Measurements from ENCODE around the gene BRAF.

BRAF gene

DNA sequence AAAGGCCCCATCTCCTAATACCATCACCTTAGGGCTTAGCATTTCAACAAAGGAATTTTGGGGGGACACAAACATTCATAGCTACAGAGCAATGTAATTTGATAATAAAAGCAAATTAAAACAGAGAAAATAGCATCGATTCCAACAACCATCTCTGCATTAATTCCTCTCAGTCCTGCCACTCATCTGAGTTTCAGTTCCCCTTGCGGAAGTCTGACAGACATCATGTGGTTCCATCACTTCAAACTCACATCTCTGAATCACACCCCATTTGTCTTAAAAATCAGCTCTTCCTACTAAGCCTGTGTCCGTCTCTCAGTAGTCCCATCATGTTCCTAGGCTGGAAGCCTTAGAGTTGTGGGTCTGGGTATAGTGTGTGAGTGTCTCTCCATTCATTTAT lies 248.4 kb downstream of the BRAF start:
- peak; percentile 60 for DNase-seq (ENCODE audit: low read depth)
- TF ChIP-seq, protein P1, sequence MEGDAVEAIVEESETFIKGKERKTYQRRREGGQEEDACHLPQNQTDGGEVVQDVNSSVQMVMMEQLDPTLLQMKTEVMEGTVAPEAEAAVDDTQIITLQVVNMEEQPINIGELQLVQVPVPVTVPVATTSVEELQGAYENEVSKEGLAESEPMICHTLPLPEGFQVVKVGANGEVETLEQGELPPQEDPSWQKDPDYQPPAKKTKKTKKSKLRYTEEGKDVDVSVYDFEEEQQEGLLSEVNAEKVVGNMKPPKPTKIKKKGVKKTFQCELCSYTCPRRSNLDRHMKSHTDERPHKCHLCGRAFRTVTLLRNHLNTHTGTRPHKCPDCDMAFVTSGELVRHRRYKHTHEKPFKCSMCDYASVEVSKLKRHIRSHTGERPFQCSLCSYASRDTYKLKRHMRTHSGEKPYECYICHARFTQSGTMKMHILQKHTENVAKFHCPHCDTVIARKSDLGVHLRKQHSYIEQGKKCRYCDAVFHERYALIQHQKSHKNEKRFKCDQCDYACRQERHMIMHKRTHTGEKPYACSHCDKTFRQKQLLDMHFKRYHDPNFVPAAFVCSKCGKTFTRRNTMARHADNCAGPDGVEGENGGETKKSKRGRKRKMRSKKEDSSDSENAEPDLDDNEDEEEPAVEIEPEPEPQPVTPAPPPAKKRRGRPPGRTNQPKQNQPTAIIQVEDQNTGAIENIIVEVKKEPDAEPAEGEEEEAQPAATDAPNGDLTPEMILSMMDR (IDR thresholded peaks at IDR 0.05; ENCODE audit: insufficient read depth, low read depth, low read length, missing control alignments), result no peak
- no peak overlapping the region for H3K4me3 ChIP-seq (ENCODE audit: low read depth, low read length)

DNA sequence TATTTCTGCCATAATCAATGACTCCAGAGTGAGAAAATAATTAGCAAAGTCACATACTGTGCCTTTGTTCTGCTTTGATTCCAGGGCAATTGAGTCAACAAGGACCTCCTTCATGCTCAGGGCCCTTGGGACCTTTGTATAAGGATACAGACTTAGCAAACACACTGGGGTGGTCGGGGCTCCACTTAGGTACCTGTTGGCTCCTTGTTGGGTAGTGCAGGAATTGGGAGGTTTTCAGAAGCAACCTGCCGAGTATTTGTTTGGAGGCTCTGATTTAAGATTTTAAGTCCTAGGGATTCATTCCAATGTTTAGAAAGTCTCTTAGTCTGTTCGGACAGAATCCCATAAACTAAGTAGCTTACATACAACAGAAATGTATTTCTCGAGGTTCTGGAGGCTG lies 249.0 kb downstream of the BRAF start:
- no peak overlapping the region for H3K4me3 ChIP-seq (ENCODE audit: low read depth, low read length)
- no peak for DNase-seq (ENCODE audit: low read depth)
- TF ChIP-seq, protein P1 (IDR thresholded peaks at IDR 0.05; ENCODE audit: insufficient read depth, low read depth, low read length, missing control alignments), result no peak

DNA sequence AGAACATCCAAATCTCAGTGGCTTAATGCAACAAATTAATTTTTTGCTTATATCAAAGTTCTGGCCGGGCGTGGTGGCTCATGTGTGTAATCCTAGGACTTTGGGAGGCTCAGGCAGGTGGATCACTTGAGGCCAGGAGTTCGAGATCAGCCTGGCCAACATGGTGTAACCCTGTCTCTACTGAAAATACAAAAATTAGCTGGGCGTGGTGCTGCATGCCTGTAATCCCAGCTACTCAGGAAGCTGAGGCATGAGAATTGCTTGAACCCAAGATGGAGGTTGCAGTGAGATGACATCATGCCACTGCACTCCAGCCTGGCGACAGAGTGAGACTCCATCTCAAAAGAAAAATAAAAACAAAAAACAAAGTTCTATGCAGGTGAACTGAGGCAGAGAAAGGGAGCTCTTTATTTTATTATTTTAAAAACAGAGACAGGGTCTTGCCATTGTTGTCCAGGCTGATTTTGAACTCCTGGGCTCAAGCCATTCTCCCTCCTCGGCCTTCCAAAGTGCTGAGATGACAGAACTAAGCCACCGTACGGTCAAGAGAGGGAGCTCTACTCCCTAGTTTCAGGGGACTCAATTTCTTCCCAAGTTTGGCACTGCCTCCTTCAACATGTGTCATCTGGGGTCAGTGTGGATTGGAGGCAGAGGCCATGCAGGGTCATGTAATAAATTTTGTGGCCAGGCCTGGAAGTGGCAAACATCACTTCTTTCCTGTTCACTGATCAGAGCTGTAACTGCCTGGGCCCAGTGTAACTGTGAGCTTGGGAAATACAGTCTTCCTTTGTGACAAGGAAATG lies 249.6 kb downstream of the BRAF start:
- no peak for DNase-seq (ENCODE audit: low read depth)
- no peak overlapping the region for H3K4me3 ChIP-seq (ENCODE audit: low read depth, low read length)
- TF ChIP-seq, protein P1 (IDR thresholded peaks at IDR 0.05; ENCODE audit: insufficient read depth, low read depth, low read length, missing control alignments), result no peak

DNA sequence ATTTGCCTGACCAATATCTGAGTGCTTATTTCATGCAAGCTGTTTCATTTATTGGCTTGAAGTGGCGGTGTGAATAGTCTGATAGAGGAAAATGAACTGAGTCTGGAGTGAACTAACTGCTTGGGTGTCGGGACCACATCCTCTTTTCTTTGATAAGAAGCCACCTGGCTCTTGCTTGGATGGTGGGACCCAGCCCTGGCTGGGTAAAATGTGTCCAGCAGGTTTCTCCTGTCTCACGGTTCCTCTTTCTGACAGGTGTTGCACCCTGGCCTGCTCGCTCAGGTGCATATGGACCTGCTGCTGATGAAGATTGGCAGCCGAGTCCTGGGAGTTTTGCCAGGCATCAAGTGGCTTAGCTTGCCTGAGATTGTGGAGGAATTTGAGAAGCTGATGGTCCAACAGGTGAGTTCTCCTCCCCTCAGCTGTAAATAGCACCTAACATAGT lies 250.4 kb downstream of the BRAF start:
- TF ChIP-seq, protein P1 (IDR thresholded peaks at IDR 0.05; ENCODE audit: insufficient read depth, low read depth, low read length, missing control alignments), result no peak
- H3K4me3 ChIP-seq (ENCODE audit: low read depth, low read length), result no peak overlapping the region
- peak; percentile 50 for DNase-seq (ENCODE audit: low read depth)

DNA sequence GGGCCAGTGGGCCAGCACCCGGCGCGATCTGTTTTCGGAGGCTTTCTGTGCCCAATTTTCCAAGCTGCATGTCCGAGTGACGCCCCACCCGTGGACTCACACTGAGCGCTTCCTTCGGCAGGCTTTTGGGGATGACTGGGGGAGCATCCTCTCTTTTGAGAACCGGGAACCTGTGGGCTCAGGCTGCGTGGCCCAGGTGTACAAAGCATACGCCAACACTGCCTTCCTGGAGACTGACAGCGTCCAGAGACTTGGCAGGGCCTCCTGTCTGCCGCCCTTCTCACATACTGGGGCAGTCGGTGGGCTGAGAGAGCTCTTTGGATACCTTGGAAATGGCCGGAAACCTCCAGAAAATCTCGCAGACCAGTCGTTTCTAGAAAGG lies 251.0 kb downstream of the BRAF start:
- DNase-seq (ENCODE audit: low read depth), result no peak

DNA sequence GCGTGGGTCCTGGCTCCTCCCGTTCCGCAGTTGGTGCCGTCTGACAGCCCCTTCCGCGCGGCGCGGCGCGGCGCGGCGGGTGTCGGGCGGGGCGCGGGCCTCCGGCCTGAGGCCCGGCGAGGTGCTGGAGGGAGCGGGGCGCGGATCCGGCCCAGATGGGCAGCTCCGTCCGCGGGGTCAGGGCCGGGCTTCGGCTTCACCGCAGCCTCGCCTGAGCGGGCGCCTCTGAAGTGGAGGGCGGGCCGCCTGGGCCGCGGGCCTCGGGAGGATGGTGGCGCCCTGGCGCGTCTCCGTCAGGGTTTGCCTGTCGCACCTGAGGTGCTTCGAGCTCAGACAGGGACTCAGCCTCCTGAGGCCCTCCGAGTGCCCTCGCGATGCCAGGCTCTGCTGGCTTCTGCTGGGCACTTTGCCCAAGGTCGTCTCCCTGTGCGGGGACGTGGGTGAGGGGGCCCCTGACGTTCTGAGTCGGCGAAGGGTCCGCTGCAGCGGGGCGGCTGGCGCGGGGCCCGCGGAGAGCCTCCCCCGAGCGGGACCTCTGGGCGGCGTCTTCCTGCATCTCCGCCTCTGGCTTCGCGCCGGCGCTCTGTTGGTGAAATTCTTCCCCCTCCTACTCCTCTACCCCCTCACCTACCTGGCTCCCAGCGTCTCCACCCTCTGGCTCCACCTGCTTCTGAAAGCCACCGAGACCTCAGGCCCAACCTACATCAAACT lies 251.5 kb downstream of the BRAF start:
- peak overlapping the region; percentile 72 for H3K4me3 ChIP-seq (ENCODE audit: low read depth, low read length)
- TF ChIP-seq, protein P1 (IDR thresholded peaks at IDR 0.05; ENCODE audit: insufficient read depth, low read depth, low read length, missing control alignments), result no peak
- DNase-seq (ENCODE audit: low read depth), result peak; percentile 48

More for the DNA sequence above, 251.0 kb downstream of the BRAF start:
- TF ChIP-seq, protein P1 (IDR thresholded peaks at IDR 0.05; ENCODE audit: insufficient read depth, low read depth, low read length, missing control alignments), result no peak
- H3K4me3 ChIP-seq (ENCODE audit: low read depth, low read length), result peak overlapping the region; percentile 72

Data from GM12865 (cell line).